ENCODE results near the gene COL23A1.

GRCh38 chr5:178586396-178586795, 3.8 kb downstream of the COL23A1 start:
- TF ChIP-seq GATA2 (IDR thresholded peaks at IDR 0.05; ENCODE audit: low read depth, low read length) (no peak), GATA3 (IDR thresholded peaks at IDR 0.05; ENCODE audit: low read depth, low read length) (no peak)

Data from SH-SY5Y (cell line).